Calu3 (cell line): ENCODE data around the gene PGR. TPM values are rescaled to one million over a fixed set of nuclear protein-coding genes. Genes with fewer than 3 reads are reported as not detected.

Experiments used
- BruUV-seq: library from RNA; stranded (reverse); fragments of 400-500 nt; replicated peaks from 2 replicates; lab custom pipeline; 2021; lab: Mats Ljungman, UMichigan
- CTCF ChIA-PET: fragments of 300-600 bp; sonication (Branson Sonifier 250); formaldehyde crosslinking; loops from one replicate; lab custom pipeline; 2022; ENCODE audit warnings: antibody characterized with exemption; lab: Charles Lee
- DNase-seq: peaks from one replicate; pipeline ENCODE4 v3.0.0; 2022
- H3K27ac Mint-ChIP-seq: one replicate; pipeline ENCODE4 v1.8.0; 2022; ENCODE audit warnings: mixed read lengths; ENCODE audit not compliant: unreplicated experiment
- H3K27me3 Mint-ChIP-seq: one replicate; pipeline ENCODE4 v1.8.0; 2022; ENCODE audit warnings: mixed read lengths; ENCODE audit not compliant: unreplicated experiment
- H3K36me3 Mint-ChIP-seq: one replicate; pipeline ENCODE4 v1.8.0; 2022; ENCODE audit warnings: mild to moderate bottlenecking, moderate library complexity, mixed read lengths; ENCODE audit not compliant: insufficient read depth, unreplicated experiment
- H3K4me1 Mint-ChIP-seq: one replicate; pipeline ENCODE4 v1.8.0; 2022; ENCODE audit warnings: mild to moderate bottlenecking, low read depth, mixed read lengths; ENCODE audit not compliant: unreplicated experiment
- H3K4me3 Mint-ChIP-seq: one replicate; pipeline ENCODE4 v1.8.0; 2022; ENCODE audit warnings: mild to moderate bottlenecking, low read depth, moderate library complexity, mixed read lengths; ENCODE audit not compliant: unreplicated experiment
- H3K9me3 Mint-ChIP-seq: one replicate; pipeline ENCODE4 v1.8.0; 2022; ENCODE audit warnings: low read depth, mixed read lengths; ENCODE audit not compliant: unreplicated experiment
- CTCF ChIP-seq: fragments of 200-600 bp; IDR thresholded peaks from one replicate; pipeline ENCODE4 v1.8.0; 2022; ENCODE audit warnings: antibody characterized with exemption; ENCODE audit not compliant: unreplicated experiment
- intact Hi-C: fragments of 100-400 bp; cut with micrococcal nuclease; formaldehyde crosslinking; loops from one replicate; pipeline ENCODE4 v1.10.0; 2022; ENCODE audit not compliant: unreplicated experiment
- total RNA-seq: library from RNA; stranded (reverse); gene quantifications from 2 replicates; pipeline ENCODE4 v1.2.3, GENCODE V29; 2022

PGR gene
- total RNA-seq, 1 experiment from 2014 or later = not detected

GRCh38 chr11:101030692-101031091, 98.9 kb downstream of the PGR start:
- TF ChIP-seq CTCF = no peak
- CTCF ChIA-PET = no interaction called here
- H3K36me3 Mint-ChIP-seq = no peaks in the 10 kb centered on the region
- H3K27me3 Mint-ChIP-seq = no peaks in the 10 kb centered on the region
- no peak for DNase-seq
- no peaks in the 10 kb centered on the region for H3K9me3 Mint-ChIP-seq
- intact Hi-C loops = no loop called here
- H3K27ac Mint-ChIP-seq = no peak overlapping the region
- no peak overlapping the region for H3K4me3 Mint-ChIP-seq
- BruUV-seq = no TSS peak
- no peaks in the 10 kb centered on the region for H3K4me1 Mint-ChIP-seq

GRCh38 chr11:101030015-101030414, 99.6 kb downstream of the PGR start:
- Mint-ChIP-seq H3K4me3 (no peak overlapping the region), H3K4me1 (no peaks in the 10 kb centered on the region), H3K36me3 (no peaks in the 10 kb centered on the region), H3K27ac (no peak overlapping the region), H3K9me3 (no peaks in the 10 kb centered on the region), H3K27me3 (no peaks in the 10 kb centered on the region)
- intact Hi-C loops = no loop called here
- CTCF ChIA-PET = no interaction called here
- no peak for TF ChIP-seq CTCF
- BruUV-seq = no TSS peak
- no peak for DNase-seq

GRCh38 chr11:101028644-101029043, 101.0 kb downstream of the PGR start:
- intact Hi-C loops = no loop called here
- no peaks in the 10 kb centered on the region for H3K4me1 Mint-ChIP-seq
- no peaks in the 10 kb centered on the region for H3K36me3 Mint-ChIP-seq
- H3K27me3 Mint-ChIP-seq = no peaks in the 10 kb centered on the region
- no TSS peak for BruUV-seq
- no peak overlapping the region for H3K27ac Mint-ChIP-seq
- TF ChIP-seq CTCF = no peak
- CTCF ChIA-PET = no interaction called here
- H3K9me3 Mint-ChIP-seq = no peaks in the 10 kb centered on the region
- no peak for DNase-seq
- H3K4me3 Mint-ChIP-seq = no peak overlapping the region

- BruUV-seq = no TSS peak
- Mint-ChIP-seq H3K27me3 (no peaks in the 10 kb centered on the region), H3K27ac (no peak overlapping the region), H3K36me3 (no peaks in the 10 kb centered on the region), H3K9me3 (no peaks in the 10 kb centered on the region), H3K4me1 (no peaks in the 10 kb centered on the region), H3K4me3 (no peak overlapping the region)
- TF ChIP-seq CTCF = no peak
- CTCF ChIA-PET = no interaction called here
- no peak for DNase-seq
- intact Hi-C loops = no loop called here
Observed at GRCh38 chr11:101022256-101022655, 107.4 kb downstream of the PGR start.
